Right atrium auricular region (tissue), 2 donors: ENCODE results near the gene TRIM47. TPM values are rescaled to one million over a fixed set of nuclear protein-coding genes. Genes with fewer than 3 reads are reported as not detected.
"Not testable (repeated sequence)": the region's sequence is repeated elsewhere in the genome, so short reads cannot be mapped to it uniquely, and the experiment has no call there.

Experiments
- DNase-seq: peaks from one replicate; pipeline ENCODE4 v3.0.0-alpha.2; 2019; ENCODE audit warnings: low spot score
- H3K27ac ChIP-seq, 2 donors: fragments of 200-600 bp; sonication (generic); 1 replicate in 1 of 2; 2 replicates in 1 of 2; pipeline ENCODE4 v1.5.1; 2016 to 2019
- H3K27me3 ChIP-seq, 2 donors: fragments of 200-600 bp; sonication (generic); one replicate each; pipeline versions ENCODE4 v1.5.1 to v1.6.0; 2017 to 2019
- H3K36me3 ChIP-seq: fragments of 200-600 bp; sonication (generic); one replicate; pipeline ENCODE4 v1.5.1; 2016
- H3K4me1 ChIP-seq, 2 donors: fragments of 200-600 bp; sonication (generic); one replicate each; pipeline versions ENCODE4 v1.5.1 to v1.6.0; 2017 to 2019
- H3K4me3 ChIP-seq, 2 donors: fragments of 200-600 bp; sonication (generic); 1 replicate in 1 of 2; 2 replicates in 1 of 2; pipeline ENCODE4 v1.5.1; 2017 to 2019; ENCODE audit warnings: mild to moderate bottlenecking in 1 of 2, moderate library complexity in 1 of 2
- H3K9me3 ChIP-seq, 2 donors: fragments of 200-600 bp; sonication (generic); one replicate each; pipeline ENCODE4 v1.5.1; 2019
- total RNA-seq, 2 donors: library from RNA; depleted of rRNA; stranded (reverse); fragments of >200 nt; gene quantifications; one replicate each; pipeline ENCODE4 v1.1.0, GENCODE V29; 2016
- TF ChIP-seq, protein P1 (sequence below), 2 donors: fragments of 200-600 bp; sonication (generic); IDR thresholded peaks; one replicate each; pipeline ENCODE4 v1.5.1; 2019; ENCODE audit warnings: antibody characterized with exemption in 2 of 2

The TRIM47 gene
- total RNA-seq, 2 donors from 2014 or later: 16.8 to 24.8 TPM

DNA sequence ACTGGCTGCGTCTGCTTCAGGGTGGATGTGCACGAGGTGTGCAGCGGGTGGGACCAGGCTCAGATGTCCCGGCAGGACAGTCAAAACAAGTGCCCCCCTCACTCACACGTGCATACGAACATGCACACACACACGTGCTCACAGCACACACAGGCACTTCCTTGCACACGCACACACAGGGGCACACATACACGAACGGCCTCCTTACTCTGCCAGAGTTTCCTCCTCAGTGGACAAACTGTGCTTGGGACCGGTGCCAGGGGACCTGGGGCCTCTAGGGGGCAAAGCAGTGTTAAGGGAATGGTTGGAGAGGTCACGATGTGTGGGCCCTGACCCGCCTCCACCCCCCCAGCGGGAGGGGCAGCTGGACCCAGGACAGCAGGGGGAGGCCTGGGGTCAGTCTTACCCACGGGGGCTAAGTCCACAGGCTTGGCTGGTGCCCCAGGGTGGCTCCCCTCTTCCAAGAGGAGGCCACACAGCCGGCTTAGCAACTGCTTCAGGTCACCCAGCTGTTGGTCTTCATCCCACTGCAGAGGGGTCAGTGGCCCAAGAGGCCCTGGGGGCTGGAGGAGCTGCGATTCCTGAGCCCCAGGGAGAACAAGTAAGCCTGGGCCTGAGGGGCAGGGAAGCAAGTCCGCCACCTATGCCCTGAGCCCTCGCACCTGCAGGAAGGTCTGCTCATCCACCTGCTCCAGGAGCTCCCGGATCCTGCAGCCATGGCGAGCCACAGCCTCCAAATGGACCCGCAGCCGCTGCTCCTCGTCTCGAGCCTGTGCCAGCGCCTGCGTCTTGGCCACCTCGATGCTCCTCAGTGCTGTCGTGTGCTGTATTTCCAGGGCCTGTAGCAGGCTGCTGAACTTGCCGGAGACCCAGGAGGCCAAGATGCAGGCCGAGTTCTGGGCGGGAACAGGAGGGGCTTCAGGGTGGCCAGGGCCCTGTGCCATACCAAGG, 13.5 kb upstream of the TRIM47 start:
- H3K27ac ChIP-seq: no peak overlapping the region
- no peak overlapping the region for H3K4me3 ChIP-seq
- peaks cover 21% of the 10 kb centered on the region for H3K36me3 ChIP-seq

DNA sequence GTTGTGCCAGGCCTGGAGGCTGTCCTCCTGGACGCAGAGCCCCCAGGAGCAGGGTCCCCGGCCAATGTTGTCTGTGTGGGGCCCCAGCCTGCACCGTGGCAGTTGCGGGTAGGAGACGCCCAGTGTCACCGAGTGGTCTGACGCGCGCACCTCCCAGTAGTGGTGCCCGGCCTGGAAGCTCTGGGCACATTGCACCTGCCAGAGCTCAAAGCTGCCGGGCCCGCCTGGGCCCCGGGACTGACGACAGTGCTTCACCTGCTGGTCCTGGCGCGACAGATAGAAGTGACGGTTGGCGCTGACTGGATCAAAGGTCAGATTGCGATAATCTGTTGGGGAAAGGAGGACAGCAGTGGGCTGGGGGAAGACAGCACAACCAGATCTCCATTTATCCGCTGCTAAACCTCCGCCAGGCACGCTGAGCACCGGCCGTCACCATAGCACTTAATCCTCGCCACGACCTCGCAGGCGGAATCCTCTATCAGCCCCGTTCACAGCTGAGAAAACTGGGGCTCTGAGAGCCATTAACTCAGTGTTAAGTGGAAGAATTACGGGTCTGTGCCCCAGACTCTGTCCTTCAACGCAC, 12.7 kb upstream of the TRIM47 start:
- peaks cover 21% of the 10 kb centered on the region for H3K36me3 ChIP-seq
- no peak for DNase-seq
- no peaks in the 10 kb centered on the region for H3K9me3 ChIP-seq
- TF ChIP-seq, protein P1, sequence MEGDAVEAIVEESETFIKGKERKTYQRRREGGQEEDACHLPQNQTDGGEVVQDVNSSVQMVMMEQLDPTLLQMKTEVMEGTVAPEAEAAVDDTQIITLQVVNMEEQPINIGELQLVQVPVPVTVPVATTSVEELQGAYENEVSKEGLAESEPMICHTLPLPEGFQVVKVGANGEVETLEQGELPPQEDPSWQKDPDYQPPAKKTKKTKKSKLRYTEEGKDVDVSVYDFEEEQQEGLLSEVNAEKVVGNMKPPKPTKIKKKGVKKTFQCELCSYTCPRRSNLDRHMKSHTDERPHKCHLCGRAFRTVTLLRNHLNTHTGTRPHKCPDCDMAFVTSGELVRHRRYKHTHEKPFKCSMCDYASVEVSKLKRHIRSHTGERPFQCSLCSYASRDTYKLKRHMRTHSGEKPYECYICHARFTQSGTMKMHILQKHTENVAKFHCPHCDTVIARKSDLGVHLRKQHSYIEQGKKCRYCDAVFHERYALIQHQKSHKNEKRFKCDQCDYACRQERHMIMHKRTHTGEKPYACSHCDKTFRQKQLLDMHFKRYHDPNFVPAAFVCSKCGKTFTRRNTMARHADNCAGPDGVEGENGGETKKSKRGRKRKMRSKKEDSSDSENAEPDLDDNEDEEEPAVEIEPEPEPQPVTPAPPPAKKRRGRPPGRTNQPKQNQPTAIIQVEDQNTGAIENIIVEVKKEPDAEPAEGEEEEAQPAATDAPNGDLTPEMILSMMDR (IDR thresholded peaks at IDR 0.05): no peak
- peaks cover 0 to 19% of the 10 kb centered on the region in 2 donors for H3K4me1 ChIP-seq
- H3K27me3 ChIP-seq: no peaks in the 10 kb centered on the region
- no peak overlapping the region for H3K4me3 ChIP-seq
- H3K27ac ChIP-seq: no peak overlapping the region

More for the DNA sequence above, 13.5 kb upstream of the TRIM47 start:
- TF ChIP-seq, protein P1 (IDR thresholded peaks at IDR 0.05): no peak
- peaks cover 0 to 20% of the 10 kb centered on the region in 2 donors for H3K4me1 ChIP-seq
- H3K9me3 ChIP-seq: no peaks in the 10 kb centered on the region
- DNase-seq: no peak
- H3K27me3 ChIP-seq: no peaks in the 10 kb centered on the region

DNA sequence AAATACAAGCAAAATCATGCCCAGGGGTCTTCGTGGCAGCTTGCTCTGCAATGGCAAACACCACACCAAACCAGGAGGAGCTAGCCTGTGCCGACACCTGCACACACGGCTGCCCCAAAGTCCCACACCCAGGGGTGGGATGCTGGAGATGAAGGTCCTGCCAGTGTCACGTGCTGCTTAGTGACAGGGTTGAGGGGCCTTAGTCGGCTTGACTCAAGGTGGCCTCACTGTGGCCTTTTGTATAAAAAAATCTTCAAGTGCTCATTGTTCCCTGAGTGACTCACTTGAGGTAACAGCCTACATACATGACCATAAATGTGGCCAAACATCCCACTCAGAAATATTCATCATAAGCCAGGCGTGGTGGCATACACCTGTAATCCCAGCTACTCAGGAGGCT, 11.1 kb upstream of the TRIM47 start:
- Histone ChIP-seq H3K4me1 (peaks cover 0 to 5% of the 10 kb centered on the region in 2 donors), H3K9me3 (no peaks in the 10 kb centered on the region), H3K27me3 (no peaks in the 10 kb centered on the region), H3K27ac (no peak overlapping the region), H3K4me3 (no peak overlapping the region), H3K36me3 (peaks cover 21% of the 10 kb centered on the region)
- TF ChIP-seq, protein P1 (IDR thresholded peaks at IDR 0.05): no peak
- DNase-seq: no peak

DNA sequence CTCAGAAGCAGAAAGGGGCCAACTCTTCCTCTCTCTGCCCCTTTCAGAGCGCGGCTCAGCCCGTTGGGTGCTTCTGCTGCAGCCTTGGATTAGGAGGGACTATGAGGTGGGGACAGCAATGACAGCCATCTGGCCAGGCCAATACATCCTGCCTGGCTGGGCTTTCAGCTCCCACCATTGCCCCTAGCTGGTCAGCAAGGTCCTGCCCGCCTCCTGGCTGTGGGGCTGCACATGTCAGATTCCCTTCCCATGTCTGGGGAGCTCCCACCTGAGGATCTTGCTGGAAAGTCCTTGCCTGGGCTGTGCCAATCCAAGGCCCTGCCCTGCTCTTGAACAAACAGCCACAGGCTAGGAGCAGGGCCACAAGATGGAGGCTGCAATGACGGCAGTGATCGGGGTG, 10.1 kb upstream of the TRIM47 start:
- TF ChIP-seq, protein P1 (IDR thresholded peaks at IDR 0.05): no peak
- H3K27ac ChIP-seq: no peak overlapping the region
- no peaks in the 10 kb centered on the region for H3K27me3 ChIP-seq
- no peak for DNase-seq
- H3K36me3 ChIP-seq: peaks cover 21% of the 10 kb centered on the region
- H3K9me3 ChIP-seq: no peaks in the 10 kb centered on the region
- H3K4me3 ChIP-seq: no peak overlapping the region
- no peaks in the 10 kb centered on the region for H3K4me1 ChIP-seq

DNA sequence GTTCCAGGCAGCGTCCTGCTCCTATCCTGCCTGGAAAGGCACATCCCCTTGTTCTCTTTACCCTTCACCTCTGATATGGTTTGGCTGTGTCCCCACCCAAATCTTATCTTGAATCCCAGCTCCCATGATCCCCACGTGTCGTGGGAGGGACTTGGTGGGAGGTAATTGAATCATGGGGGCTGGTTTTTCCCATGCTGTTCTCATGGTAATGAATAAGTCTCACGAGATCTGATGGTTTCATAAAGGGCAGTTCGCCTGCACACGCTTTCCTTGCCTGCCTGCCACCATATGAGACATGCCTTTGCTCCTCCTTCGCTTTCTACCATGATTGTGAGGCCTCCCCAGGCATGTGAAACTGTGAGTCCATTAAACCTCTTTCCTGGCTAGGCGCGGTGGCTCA, 7.5 kb upstream of the TRIM47 start:
- DNase-seq, H3K4me3 ChIP-seq, H3K4me1 ChIP-seq, H3K9me3 ChIP-seq, H3K27me3 ChIP-seq, H3K36me3 ChIP-seq, H3K27ac ChIP-seq: not testable (repeated sequence)

DNA sequence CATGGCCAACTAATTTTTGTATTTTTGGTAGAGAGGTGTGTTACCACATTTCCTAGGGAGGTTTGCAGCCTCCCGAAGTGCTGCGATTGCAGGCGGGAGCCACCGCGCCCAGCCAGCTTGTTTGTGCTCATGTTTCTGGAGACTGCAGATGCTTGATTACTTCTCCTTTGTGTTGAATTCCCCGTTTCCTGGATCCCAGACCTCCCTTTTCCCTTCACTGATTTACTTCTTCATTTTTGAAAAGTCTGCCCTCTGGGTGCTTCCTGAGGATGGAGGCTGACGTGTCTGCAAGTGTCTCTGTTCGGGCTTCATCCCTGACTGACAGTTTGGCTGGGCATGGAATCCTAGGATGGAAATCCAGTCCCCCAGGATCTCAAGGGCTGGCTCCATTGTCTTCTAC, 7.0 kb upstream of the TRIM47 start:
- H3K4me1 ChIP-seq: no peaks in the 10 kb centered on the region
- H3K36me3 ChIP-seq: no peaks in the 10 kb centered on the region
- TF ChIP-seq, protein P1 (IDR thresholded peaks at IDR 0.05): no peak
- no peak for DNase-seq
- no peak overlapping the region for H3K4me3 ChIP-seq
- no peak overlapping the region for H3K27ac ChIP-seq
- no peaks in the 10 kb centered on the region for H3K9me3 ChIP-seq
- H3K27me3 ChIP-seq: no peaks in the 10 kb centered on the region
